Keratinocyte (primary cell): Measurements from ENCODE around the gene ROPN1L. TPM values are rescaled to one million over a fixed set of nuclear protein-coding genes. Genes with fewer than 3 reads are reported as not detected.
"Not testable (repeated sequence)": the region's sequence is repeated elsewhere in the genome, so short reads cannot be mapped to it uniquely, and the experiment has no call there.

Source experiments
- DNase-seq: peaks from one replicate; pipeline ENCODE4 v3.0.0-alpha.2; 2011; ENCODE audit warnings: low read depth, missing footprints, low spot score
- FAIRE-seq: peaks from 2 replicates; lab custom pipeline; 2011; peaks lifted over from hg19 to GRCh38; lab: Jason Lieb, UNC
- H2AFZ ChIP-seq: 2 replicates; pipeline ENCODE4 v1.6.0; 2012; ENCODE audit warnings: low read length, control low read depth, inconsistent platforms; ENCODE audit not compliant: control insufficient read depth
- H3K27ac ChIP-seq: 2 replicates; pipeline ENCODE4 v1.5.1; 2011; ENCODE audit warnings: low read length; ENCODE audit not compliant: control insufficient read depth, insufficient read depth
- H3K27me3 ChIP-seq: 3 replicates; pipeline ENCODE4 v1.6.0; 2011; ENCODE audit warnings: low read length; ENCODE audit not compliant: control insufficient read depth, insufficient read depth; ENCODE audit errors: extremely low read depth
- H3K36me3 ChIP-seq, 2 experiments: 2 replicates in 1 of 2; 3 replicates in 1 of 2; pipeline ENCODE4 v1.5.1; 2011; ENCODE audit warnings: low read length in 2 of 2, mild to moderate bottlenecking in 1 of 2; ENCODE audit not compliant: control insufficient read depth in 2 of 2, insufficient read depth in 2 of 2; ENCODE audit errors: extremely low read depth in 1 of 2
- H3K4me1 ChIP-seq: 3 replicates; pipeline ENCODE4 v1.5.1; 2011; ENCODE audit warnings: low read length; ENCODE audit not compliant: control insufficient read depth, insufficient read depth; ENCODE audit errors: extremely low read depth
- H3K4me2 ChIP-seq: 3 replicates; pipeline ENCODE4 v1.6.0; 2011; ENCODE audit warnings: low read depth, low read length; ENCODE audit not compliant: control insufficient read depth, insufficient read depth; ENCODE audit errors: extremely low read depth
- H3K4me3 ChIP-seq, 3 experiments: fragments of 200-600 bp in 1 of 3; sonication (generic) in 1 of 3; 2 replicates in 2 of 3; 3 replicates in 1 of 3; pipeline ENCODE4 v1.5.1; 2011 to 2016; ENCODE audit warnings: low read length in 3 of 3, mild to moderate bottlenecking in 3 of 3, control low read depth in 2 of 3, inconsistent platforms in 1 of 3, low read depth in 1 of 3, mixed read lengths in 1 of 3, mixed run types in 1 of 3, moderate library complexity in 1 of 3; ENCODE audit not compliant: control insufficient read depth in 2 of 3, insufficient read depth in 2 of 3; ENCODE audit errors: extremely low read depth in 1 of 3
- H3K79me2 ChIP-seq: 2 replicates; pipeline ENCODE4 v1.6.0; 2012; ENCODE audit warnings: low read length; ENCODE audit not compliant: control insufficient read depth, insufficient read depth
- H3K9ac ChIP-seq: 3 replicates; pipeline ENCODE4 v1.6.0; 2011; ENCODE audit warnings: low read length; ENCODE audit not compliant: control insufficient read depth, insufficient read depth; ENCODE audit errors: extremely low read depth
- H3K9me1 ChIP-seq: 3 replicates; pipeline ENCODE4 v1.6.0; 2011; ENCODE audit warnings: low read length; ENCODE audit not compliant: control insufficient read depth, insufficient read depth; ENCODE audit errors: extremely low read depth
- H3K9me3 ChIP-seq: 2 replicates; pipeline ENCODE4 v1.5.1; 2012; ENCODE audit warnings: low read depth, low read length; ENCODE audit not compliant: control insufficient read depth
- H4K20me1 ChIP-seq: 3 replicates; pipeline ENCODE4 v1.6.0; 2011; ENCODE audit warnings: low read length; ENCODE audit not compliant: control insufficient read depth, insufficient read depth; ENCODE audit errors: extremely low read depth
- EZH2 ChIP-seq: IDR thresholded peaks from one replicate; pipeline ENCODE4 v1.6.1; 2012; ENCODE audit warnings: inconsistent platforms, mild to moderate bottlenecking, low read length, moderate library complexity
- dilution Hi-C: fragments of 300-500 bp; cut with MboI; formaldehyde crosslinking; loops from one replicate; pipeline ENCODE4 v1.7.0; 2020; ENCODE audit warnings: low sequenced_read_pairs; ENCODE audit not compliant: extremely low pct_ligation_motif_present
- polyA plus RNA-seq, 5 experiments: library from polyadenylated mRNA; depleted of rRNA in 3 of 5; stranded (reverse) in 3 of 5; stranded (forward) in 1 of 5; unstranded in 1 of 5; fragments of >200 nt; gene quantifications; 1 replicate in 1 of 5; 2 replicates in 3 of 5; 3 replicates in 1 of 5; pipeline versions ENCODE4 v1.2.1 to v1.2.3, GENCODE V29; 2011 to 2012; ENCODE audit warnings: missing spikeins in 2 of 5, low read depth in 1 of 5, low replicate concordance in 1 of 5
- TF ChIP-seq, protein P1 (sequence below), 3 experiments: IDR thresholded peaks in 1 of 3; conservative IDR thresholded peaks in 1 of 3; optimal IDR thresholded peaks in 1 of 3; 2 replicates in 2 of 3; 3 replicates in 1 of 3; pipeline versions ENCODE3 to v1.5.1; 2011; ENCODE audit warnings: low read length in 3 of 3, mild to moderate bottlenecking in 3 of 3, moderate library complexity in 2 of 3, control low read depth in 1 of 3, inconsistent platforms in 1 of 3; ENCODE audit not compliant: insufficient read depth in 2 of 3; ENCODE audit errors: extremely low read depth in 1 of 3

Gene ROPN1L
- polyA plus RNA-seq, 1 donor (not counting 4 experiments of a cell fraction or from before 2014, with no cell fraction given), result not detected

- no peaks in the 10 kb centered on the region for H3K79me2 ChIP-seq
- dilution Hi-C loops, result no loop called here
- no peak overlapping the region for H3K4me2 ChIP-seq
- H2AFZ ChIP-seq, result no peak overlapping the region
- FAIRE-seq (no peak), DNase-seq (no peak)
- H3K27me3 ChIP-seq, result no peaks in the 10 kb centered on the region
- H3K9me1 ChIP-seq, result no peaks in the 10 kb centered on the region
- no peaks in the 10 kb centered on the region for H3K36me3 ChIP-seq
- H3K4me1 ChIP-seq, result peaks cover 2% of the 10 kb centered on the region
- H3K4me3 ChIP-seq, result no peak overlapping the region
- no peak overlapping the region for H3K9ac ChIP-seq
- TF ChIP-seq, protein P1, sequence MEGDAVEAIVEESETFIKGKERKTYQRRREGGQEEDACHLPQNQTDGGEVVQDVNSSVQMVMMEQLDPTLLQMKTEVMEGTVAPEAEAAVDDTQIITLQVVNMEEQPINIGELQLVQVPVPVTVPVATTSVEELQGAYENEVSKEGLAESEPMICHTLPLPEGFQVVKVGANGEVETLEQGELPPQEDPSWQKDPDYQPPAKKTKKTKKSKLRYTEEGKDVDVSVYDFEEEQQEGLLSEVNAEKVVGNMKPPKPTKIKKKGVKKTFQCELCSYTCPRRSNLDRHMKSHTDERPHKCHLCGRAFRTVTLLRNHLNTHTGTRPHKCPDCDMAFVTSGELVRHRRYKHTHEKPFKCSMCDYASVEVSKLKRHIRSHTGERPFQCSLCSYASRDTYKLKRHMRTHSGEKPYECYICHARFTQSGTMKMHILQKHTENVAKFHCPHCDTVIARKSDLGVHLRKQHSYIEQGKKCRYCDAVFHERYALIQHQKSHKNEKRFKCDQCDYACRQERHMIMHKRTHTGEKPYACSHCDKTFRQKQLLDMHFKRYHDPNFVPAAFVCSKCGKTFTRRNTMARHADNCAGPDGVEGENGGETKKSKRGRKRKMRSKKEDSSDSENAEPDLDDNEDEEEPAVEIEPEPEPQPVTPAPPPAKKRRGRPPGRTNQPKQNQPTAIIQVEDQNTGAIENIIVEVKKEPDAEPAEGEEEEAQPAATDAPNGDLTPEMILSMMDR (optimal IDR thresholded peaks at IDR 0.05 in 1 of 3, IDR thresholded peaks at IDR 0.05 in 1 of 3, conservative IDR thresholded peaks at IDR 0.05 in 1 of 3; ENCODE audit: extremely low read depth in 1 of 3, insufficient read depth in 2 of 3, low read length in 3 of 3), result no peak
- TF ChIP-seq EZH2, result no peak
- no peak overlapping the region for H3K27ac ChIP-seq
- no peaks in the 10 kb centered on the region for H3K9me3 ChIP-seq
- no peaks in the 10 kb centered on the region for H4K20me1 ChIP-seq
Measured at GRCh38 chr5:10493884-10494283, 52.2 kb downstream of the ROPN1L start.

DNA sequence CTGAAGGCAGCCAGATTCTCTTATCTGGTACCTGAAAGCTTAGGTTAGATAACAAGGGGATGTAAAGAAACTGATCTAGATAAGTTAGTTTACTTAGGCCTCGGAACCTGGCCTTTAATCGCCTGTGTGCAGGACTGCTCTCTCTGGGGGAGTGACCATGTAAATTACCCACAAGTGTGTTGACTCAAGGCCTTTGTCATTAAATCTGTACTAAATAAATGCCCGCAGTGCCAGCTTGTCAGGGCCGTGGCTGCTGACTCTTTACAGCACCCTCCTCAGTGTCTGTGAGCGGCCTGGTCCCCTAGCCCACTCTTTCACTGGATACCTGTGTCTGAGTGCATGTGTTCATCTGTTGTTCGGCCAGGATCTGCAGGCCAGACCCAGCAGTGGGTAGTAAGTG, 52.8 kb downstream of the ROPN1L start:
- H2AFZ ChIP-seq, DNase-seq, H3K9me3 ChIP-seq, H3K36me3 ChIP-seq, H3K4me3 ChIP-seq, H3K27ac ChIP-seq, dilution Hi-C loops, H3K4me1 ChIP-seq, H3K9me1 ChIP-seq, H3K79me2 ChIP-seq, FAIRE-seq, H3K4me2 ChIP-seq, H3K27me3 ChIP-seq, H3K9ac ChIP-seq, H4K20me1 ChIP-seq: not testable (repeated sequence)

- Histone ChIP-seq H3K4me3 (no peak overlapping the region), H4K20me1 (no peaks in the 10 kb centered on the region), H3K79me2 (no peaks in the 10 kb centered on the region), H2AFZ (no peak overlapping the region), H3K27ac (no peak overlapping the region), H3K4me2 (no peak overlapping the region), H3K9me1 (no peaks in the 10 kb centered on the region), H3K9me3 (no peaks in the 10 kb centered on the region), H3K27me3 (no peaks in the 10 kb centered on the region), H3K9ac (no peak overlapping the region), H3K36me3 (no peaks in the 10 kb centered on the region), H3K4me1 (peaks cover 6% of the 10 kb centered on the region)
- FAIRE-seq (no peak), DNase-seq (no peak)
- TF ChIP-seq, protein P1 (optimal IDR thresholded peaks at IDR 0.05 in 1 of 3, IDR thresholded peaks at IDR 0.05 in 1 of 3, conservative IDR thresholded peaks at IDR 0.05 in 1 of 3; ENCODE audit: extremely low read depth in 1 of 3, insufficient read depth in 2 of 3, low read length in 3 of 3), result no peak
- dilution Hi-C loops, result no loop called here
Measured at GRCh38 chr5:10497554-10497953, 55.9 kb downstream of the ROPN1L start.
